ENCODE results near the gene NTSR1. TPM values are rescaled to one million over a fixed set of nuclear protein-coding genes. Genes with fewer than 3 reads are reported as not detected.

The NTSR1 gene
- total RNA-seq, 4 donors from 2014 or later = 0.06 to 0.09 TPM; not detected in 2

DNA sequence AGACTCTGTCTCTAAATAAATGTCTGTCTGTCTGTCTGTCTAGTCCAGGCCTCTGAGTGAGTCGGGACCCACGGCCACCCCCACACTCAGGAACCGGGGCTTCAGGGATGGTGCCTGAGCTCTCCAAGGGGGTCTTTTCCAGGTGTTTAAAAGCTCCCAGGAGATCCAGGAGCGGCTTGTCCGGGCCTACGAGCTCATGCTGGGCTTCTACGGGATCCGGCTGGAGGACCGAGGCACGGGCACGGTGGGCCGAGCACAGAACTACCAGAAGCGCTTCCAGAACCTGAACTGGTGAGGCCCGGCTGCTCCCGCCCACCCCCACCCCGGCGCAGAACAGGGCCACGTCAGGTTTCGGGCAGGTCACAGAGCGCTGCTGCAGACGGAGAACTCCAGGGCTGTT, 102.7 kb downstream of the NTSR1 start:
- 91 to 92% methylated on average over 9 to 10 of the region's 21 CpGs for WGBS, 2 donors
- no peak overlapping the region for H3K4me3 ChIP-seq
- intact Hi-C loops (cut with DNase I) = no loop called here
- H3K27me3 ChIP-seq = peaks cover 6 to 23% (median 11%) of the 10 kb centered on the region in 4 donors
- H3K27ac ChIP-seq = no peak overlapping the region
- peaks cover 41 to 79% (median 50%) of the 10 kb centered on the region in 3 donors for H3K36me3 ChIP-seq
- DNase-seq = no peak
- H3K4me1 ChIP-seq = peaks cover 29 to 41% (median 33%) of the 10 kb centered on the region in 3 donors
- TF ChIP-seq POLR2A (IDR thresholded peaks at IDR 0.05) = no peak
- TF ChIP-seq, protein P1, sequence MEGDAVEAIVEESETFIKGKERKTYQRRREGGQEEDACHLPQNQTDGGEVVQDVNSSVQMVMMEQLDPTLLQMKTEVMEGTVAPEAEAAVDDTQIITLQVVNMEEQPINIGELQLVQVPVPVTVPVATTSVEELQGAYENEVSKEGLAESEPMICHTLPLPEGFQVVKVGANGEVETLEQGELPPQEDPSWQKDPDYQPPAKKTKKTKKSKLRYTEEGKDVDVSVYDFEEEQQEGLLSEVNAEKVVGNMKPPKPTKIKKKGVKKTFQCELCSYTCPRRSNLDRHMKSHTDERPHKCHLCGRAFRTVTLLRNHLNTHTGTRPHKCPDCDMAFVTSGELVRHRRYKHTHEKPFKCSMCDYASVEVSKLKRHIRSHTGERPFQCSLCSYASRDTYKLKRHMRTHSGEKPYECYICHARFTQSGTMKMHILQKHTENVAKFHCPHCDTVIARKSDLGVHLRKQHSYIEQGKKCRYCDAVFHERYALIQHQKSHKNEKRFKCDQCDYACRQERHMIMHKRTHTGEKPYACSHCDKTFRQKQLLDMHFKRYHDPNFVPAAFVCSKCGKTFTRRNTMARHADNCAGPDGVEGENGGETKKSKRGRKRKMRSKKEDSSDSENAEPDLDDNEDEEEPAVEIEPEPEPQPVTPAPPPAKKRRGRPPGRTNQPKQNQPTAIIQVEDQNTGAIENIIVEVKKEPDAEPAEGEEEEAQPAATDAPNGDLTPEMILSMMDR (IDR thresholded peaks at IDR 0.05) = no peak
- H3K9me3 ChIP-seq = no peaks in the 10 kb centered on the region

DNA sequence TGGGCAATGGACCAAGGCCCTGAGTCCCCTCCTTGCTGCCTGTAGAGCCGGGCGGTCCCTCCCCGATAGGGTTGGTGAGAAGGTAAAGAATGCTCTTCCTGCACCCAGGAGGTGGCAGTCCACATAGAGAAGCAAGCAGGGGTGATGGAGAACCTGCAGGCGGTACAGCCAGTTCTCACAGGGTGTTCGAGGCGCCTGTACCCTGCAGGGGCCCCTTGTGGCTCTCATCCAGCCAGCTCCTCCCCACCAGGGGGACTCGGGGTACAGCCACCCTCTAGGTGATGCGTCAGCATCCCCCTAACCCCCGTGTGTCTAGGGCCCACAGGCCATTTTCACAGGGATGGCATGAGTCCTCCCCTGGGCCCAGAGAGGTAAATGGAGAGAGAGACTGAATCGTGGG, 103.1 kb downstream of the NTSR1 start:
- 80 to 93% methylated on average over 3 of the region's 10 CpGs for WGBS, 2 donors
- Histone ChIP-seq H3K4me1 (peaks cover 28 to 41% (median 33%) of the 10 kb centered on the region in 3 donors), H3K36me3 (peaks cover 41 to 75% (median 50%) of the 10 kb centered on the region in 3 donors), H3K27me3 (peaks cover 10 to 27% (median 14%) of the 10 kb centered on the region in 4 donors), H3K9me3 (no peaks in the 10 kb centered on the region), H3K4me3 (no peak overlapping the region), H3K27ac (no peak overlapping the region)
- DNase-seq = no peak
- intact Hi-C loops (cut with DNase I) = no loop called here
- no peak for TF ChIP-seq POLR2A (IDR thresholded peaks at IDR 0.05)
- TF ChIP-seq, protein P1 (IDR thresholded peaks at IDR 0.05) = no peak

Other genes with a start within 250 kb of the NTSR1 start
- gene GATA5, start 232.8 kb upstream of the NTSR1 start, total RNA-seq = under 1 TPM in 2 of 4 donors, not detected in 2; 0.19 to 0.85 TPM
- gene SLCO4A1, start 66.3 kb upstream of the NTSR1 start, total RNA-seq = 10 to 100 TPM in 3 of 4 donors, 1 to 10 TPM in 1; 6.7 to 22.1 (median 14.4) TPM
- gene MRGBP, start 87.6 kb downstream of the NTSR1 start, total RNA-seq = 10 to 100 TPM in 1 of 4 donors, 1 to 10 TPM in 3; 5.7 to 10.1 (median 9.8) TPM
- gene OGFR, start 96.0 kb downstream of the NTSR1 start, total RNA-seq = 10 to 100 TPM; 19.1 to 41.4 (median 27.3) TPM
- 1 to 10 TPM in 2 of 4 donors, not detected in 2; 2.2 to 2.3 TPM for gene COL9A3, start 108.2 kb downstream of the NTSR1 start, total RNA-seq
- 1 to 10 TPM; 5.2 to 8.4 (median 7.2) TPM for gene TCFL5, start 153.0 kb downstream of the NTSR1 start, total RNA-seq
- 10 to 100 TPM; 27.6 to 57.8 (median 36.7) TPM for gene DIDO1, start 217.7 kb downstream of the NTSR1 start, total RNA-seq
- 10 to 100 TPM; 41.0 to 51.2 (median 44.1) TPM for gene GID8, start 229.3 kb downstream of the NTSR1 start, total RNA-seq
- 1 to 10 TPM in 2 of 4 donors, under 1 TPM in 2; 0.31 to 3.9 (median 1.4) TPM for gene SLC17A9, start 243.9 kb downstream of the NTSR1 start, total RNA-seq